Measurements from ENCODE around the gene SAMD4A.
A peak's percentile ranks its signal among the peaks of the same experiment; 100 is the strongest.

The SAMD4A gene

DNA sequence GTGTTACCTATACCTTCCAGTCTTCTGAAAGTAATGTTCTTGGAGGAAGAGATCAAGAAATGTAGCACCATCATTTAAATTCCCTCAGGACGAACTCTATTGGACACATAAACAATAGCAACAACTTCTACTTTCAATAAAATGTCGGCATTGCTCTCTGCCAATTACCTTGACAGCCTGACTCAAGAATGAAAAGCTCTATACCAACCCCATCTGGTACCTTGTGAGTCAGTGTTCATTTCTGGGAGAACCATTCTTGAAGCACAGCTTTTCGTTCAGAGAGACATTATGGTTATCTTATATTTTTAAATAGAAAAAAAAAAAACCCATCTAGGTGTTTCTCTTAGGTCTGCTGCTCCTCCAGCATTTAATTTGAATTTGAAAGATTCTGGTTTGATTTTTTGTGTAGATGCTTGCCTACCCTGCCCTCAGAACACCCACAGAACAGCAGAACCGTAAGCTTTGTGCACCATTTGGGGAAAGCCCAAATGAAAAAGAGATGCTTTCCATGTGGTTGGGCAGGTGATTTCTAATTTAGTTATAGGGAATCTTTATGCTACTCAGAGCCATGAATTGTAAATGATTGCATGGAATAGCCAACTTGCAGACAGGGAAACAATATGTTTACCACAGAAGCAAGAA is 156.0 kb downstream of the SAMD4A start:
- TF ChIP-seq, protein P1, sequence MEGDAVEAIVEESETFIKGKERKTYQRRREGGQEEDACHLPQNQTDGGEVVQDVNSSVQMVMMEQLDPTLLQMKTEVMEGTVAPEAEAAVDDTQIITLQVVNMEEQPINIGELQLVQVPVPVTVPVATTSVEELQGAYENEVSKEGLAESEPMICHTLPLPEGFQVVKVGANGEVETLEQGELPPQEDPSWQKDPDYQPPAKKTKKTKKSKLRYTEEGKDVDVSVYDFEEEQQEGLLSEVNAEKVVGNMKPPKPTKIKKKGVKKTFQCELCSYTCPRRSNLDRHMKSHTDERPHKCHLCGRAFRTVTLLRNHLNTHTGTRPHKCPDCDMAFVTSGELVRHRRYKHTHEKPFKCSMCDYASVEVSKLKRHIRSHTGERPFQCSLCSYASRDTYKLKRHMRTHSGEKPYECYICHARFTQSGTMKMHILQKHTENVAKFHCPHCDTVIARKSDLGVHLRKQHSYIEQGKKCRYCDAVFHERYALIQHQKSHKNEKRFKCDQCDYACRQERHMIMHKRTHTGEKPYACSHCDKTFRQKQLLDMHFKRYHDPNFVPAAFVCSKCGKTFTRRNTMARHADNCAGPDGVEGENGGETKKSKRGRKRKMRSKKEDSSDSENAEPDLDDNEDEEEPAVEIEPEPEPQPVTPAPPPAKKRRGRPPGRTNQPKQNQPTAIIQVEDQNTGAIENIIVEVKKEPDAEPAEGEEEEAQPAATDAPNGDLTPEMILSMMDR (IDR thresholded peaks at IDR 0.05; ENCODE audit: low read depth, low read length), result peak; percentile 80
- Histone ChIP-seq H3K36me3 (no peaks in the 10 kb centered on the region), H3K4me3 (ENCODE audit: low read depth, low read length) (no peak overlapping the region), H3K27me3 (no peaks in the 10 kb centered on the region), H3K9me3 (no peaks in the 10 kb centered on the region), H3K4me1 (no peaks in the 10 kb centered on the region)
- DNase-seq, result peak; percentile 14

DNA sequence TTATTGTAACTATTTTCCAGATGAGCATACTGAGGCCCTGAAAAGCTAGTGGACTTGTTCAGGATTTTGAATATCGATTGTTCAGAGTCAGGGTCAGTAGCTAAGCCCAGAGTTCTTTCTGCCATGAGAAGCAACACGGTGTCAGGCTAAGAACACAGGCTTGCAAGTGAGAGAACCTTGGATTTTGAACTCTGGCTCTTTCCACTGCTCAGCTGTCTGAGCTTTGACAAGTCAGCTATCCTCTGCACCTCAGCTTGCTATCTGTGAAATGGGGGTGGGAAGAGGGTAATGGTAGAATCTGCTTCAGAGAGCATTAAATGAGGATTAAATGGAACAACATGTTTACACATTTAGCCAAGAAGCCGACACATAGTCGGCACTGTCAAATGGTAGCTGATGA is 157.2 kb downstream of the SAMD4A start:
- Histone ChIP-seq H3K4me3 (ENCODE audit: low read depth, low read length) (no peak overlapping the region), H3K4me1 (no peaks in the 10 kb centered on the region), H3K27me3 (no peaks in the 10 kb centered on the region), H3K36me3 (no peaks in the 10 kb centered on the region), H3K9me3 (no peaks in the 10 kb centered on the region)
- TF ChIP-seq, protein P1 (IDR thresholded peaks at IDR 0.05; ENCODE audit: low read depth, low read length), result no peak
- DNase-seq, result no peak

DNA sequence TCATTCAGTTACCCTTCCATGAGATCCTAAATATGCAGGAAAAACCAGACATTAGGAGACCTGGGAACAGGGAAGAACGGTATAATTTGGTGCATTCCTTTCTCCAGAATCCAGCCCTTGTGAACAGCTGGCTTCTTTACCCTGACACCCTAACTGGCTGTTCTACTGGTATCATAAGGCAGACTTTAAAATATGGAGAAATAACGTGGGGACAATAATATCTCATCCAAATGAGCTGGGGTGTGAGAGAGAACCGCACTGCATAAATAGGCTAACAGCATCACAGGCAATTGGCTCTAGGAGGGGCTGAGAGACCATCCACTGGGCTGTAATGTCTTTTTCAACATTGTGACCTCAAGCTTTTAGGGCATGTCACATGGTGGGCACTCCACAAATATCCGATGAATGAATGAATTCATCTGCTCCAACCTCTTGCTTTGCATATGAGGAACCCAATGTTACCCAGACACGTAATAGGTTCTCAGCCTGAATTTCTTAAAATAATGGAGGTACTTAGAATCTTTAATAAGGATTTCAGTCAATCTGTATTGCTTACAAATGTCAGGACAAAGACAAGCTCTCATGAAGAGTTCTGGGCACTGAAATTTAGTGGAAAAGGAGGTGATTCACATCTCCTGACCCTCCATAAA is 157.9 kb downstream of the SAMD4A start:
- Histone ChIP-seq H3K4me3 (ENCODE audit: low read depth, low read length) (no peak overlapping the region), H3K4me1 (no peaks in the 10 kb centered on the region), H3K9me3 (no peaks in the 10 kb centered on the region), H3K27me3 (no peaks in the 10 kb centered on the region), H3K36me3 (no peaks in the 10 kb centered on the region)
- TF ChIP-seq, protein P1 (IDR thresholded peaks at IDR 0.05; ENCODE audit: low read depth, low read length), result no peak
- no peak for DNase-seq

DNA sequence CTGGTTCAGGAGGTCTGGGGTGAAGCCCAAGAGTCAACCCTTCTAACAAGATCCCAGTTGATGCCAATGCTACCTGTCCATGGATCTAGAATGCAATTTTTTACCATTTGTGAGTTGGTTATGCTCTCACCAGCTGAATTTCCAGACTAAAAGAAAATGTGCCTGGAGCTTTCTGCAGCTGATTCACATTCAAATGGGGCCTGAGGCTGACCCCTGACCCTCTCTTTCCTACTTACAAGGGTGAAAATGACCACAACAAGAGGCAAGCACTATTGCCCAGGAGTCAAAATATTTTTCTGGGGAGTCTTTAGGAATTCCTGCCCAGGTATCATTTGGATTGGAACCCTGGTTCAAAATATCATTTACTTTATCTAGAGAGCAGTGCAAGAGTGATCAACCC is 159.1 kb downstream of the SAMD4A start:
- TF ChIP-seq, protein P1 (IDR thresholded peaks at IDR 0.05; ENCODE audit: low read depth, low read length), result no peak
- Histone ChIP-seq H3K9me3 (no peaks in the 10 kb centered on the region), H3K4me1 (no peaks in the 10 kb centered on the region)

DNA sequence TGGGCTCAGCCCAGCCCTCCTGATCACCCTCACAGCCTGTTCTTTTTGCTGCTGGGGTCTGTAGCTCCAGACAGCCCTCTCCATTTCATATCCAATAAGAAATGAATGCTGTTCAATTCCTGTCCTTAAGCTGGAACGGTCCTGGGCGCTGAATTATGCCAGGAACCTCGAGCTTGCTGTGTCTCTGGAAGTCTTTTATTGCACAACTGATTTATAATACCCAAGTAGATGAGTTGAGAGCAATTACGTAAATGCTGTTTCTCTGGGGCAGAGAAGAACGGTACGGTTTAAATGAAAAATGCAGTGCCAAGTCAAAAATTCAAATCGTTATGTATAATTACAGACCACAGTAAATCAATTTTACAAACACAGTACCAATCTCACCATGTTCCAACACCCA is 161.0 kb downstream of the SAMD4A start:
- H3K36me3 ChIP-seq, result no peaks in the 10 kb centered on the region
- no peaks in the 10 kb centered on the region for H3K4me1 ChIP-seq
- no peaks in the 10 kb centered on the region for H3K9me3 ChIP-seq
- TF ChIP-seq, protein P1 (IDR thresholded peaks at IDR 0.05; ENCODE audit: low read depth, low read length), result no peak
- DNase-seq, result no peak
- no peak overlapping the region for H3K4me3 ChIP-seq (ENCODE audit: low read depth, low read length)
- H3K27me3 ChIP-seq, result peaks cover 3% of the 10 kb centered on the region; the same call in 1 of the 2 replicates

More for the DNA sequence above, 159.1 kb downstream of the SAMD4A start:
- Histone ChIP-seq H3K36me3 (no peaks in the 10 kb centered on the region), H3K27me3 (peaks cover 3% of the 10 kb centered on the region; the same call in 1 of the 2 replicates), H3K4me3 (ENCODE audit: low read depth, low read length) (no peak overlapping the region)
- no peak for DNase-seq
